GM18502 (cell line): ENCODE data around the gene NRXN3.

Experiments used
- ATAC-seq: cut with Tn5 transposase; IDR thresholded peaks from one replicate; pipeline ENCODE4 v1.9.1; 2021; ENCODE audit warnings: mild to moderate bottlenecking; ENCODE audit not compliant: unreplicated experiment, poor library complexity

Gene NRXN3

GRCh38 chr14:79337761-79338160 is 1167.6 kb downstream of the NRXN3 start:
- ATAC-seq, result no peak

- ATAC-seq, result no peak
Measured at GRCh38 chr14:79342942-79343341, 1172.8 kb downstream of the NRXN3 start.

GRCh38 chr14:79351011-79351410 is 1180.8 kb downstream of the NRXN3 start:
- no peak for ATAC-seq

- no peak for ATAC-seq
Measured at GRCh38 chr14:79352076-79352630, 1182.0 kb downstream of the NRXN3 start.

GRCh38 chr14:79354336-79354735 is 1184.2 kb downstream of the NRXN3 start:
- no peak for ATAC-seq

- no peak for ATAC-seq
Measured at GRCh38 chr14:79356040-79356439, 1185.9 kb downstream of the NRXN3 start.

- no peak for ATAC-seq
Measured at GRCh38 chr14:79357307-79357706, 1187.1 kb downstream of the NRXN3 start.

GRCh38 chr14:79363291-79363690 is 1193.1 kb downstream of the NRXN3 start:
- no peak for ATAC-seq

GRCh38 chr14:79369359-79370332 is 1199.5 kb downstream of the NRXN3 start:
- no peak for ATAC-seq

GRCh38 chr14:79370969-79371368 is 1200.8 kb downstream of the NRXN3 start:
- ATAC-seq, result no peak

GRCh38 chr14:79373451-79373850 is 1203.3 kb downstream of the NRXN3 start:
- no peak for ATAC-seq

GRCh38 chr14:79375356-79375755 is 1205.2 kb downstream of the NRXN3 start:
- no peak for ATAC-seq

- ATAC-seq, result no peak
Measured at GRCh38 chr14:79376557-79376956, 1206.4 kb downstream of the NRXN3 start.

- no peak for ATAC-seq
Measured at GRCh38 chr14:79378020-79378419, 1207.8 kb downstream of the NRXN3 start.

GRCh38 chr14:79379266-79379665 is 1209.1 kb downstream of the NRXN3 start:
- no peak for ATAC-seq

- no peak for ATAC-seq
Measured at GRCh38 chr14:79383031-79383430, 1212.9 kb downstream of the NRXN3 start.

- no peak for ATAC-seq
Measured at GRCh38 chr14:79383475-79383874, 1213.3 kb downstream of the NRXN3 start.

GRCh38 chr14:79395061-79395460 is 1224.9 kb downstream of the NRXN3 start:
- ATAC-seq, result no peak

GRCh38 chr14:79404874-79405511 is 1234.8 kb downstream of the NRXN3 start:
- ATAC-seq, result no peak

- no peak for ATAC-seq
Measured at GRCh38 chr14:79405512-79405910, 1235.3 kb downstream of the NRXN3 start.

GRCh38 chr14:79407572-79407971 is 1237.4 kb downstream of the NRXN3 start:
- ATAC-seq, result no peak
